HL-60 (cell line): ENCODE data around the gene MT1H.

Source experiments
- CTCF ChIP-seq: IDR thresholded peaks from one replicate; pipeline ENCODE4 v1.5.1; 2011; ENCODE audit warnings: low read length, control low read depth, inconsistent platforms; ENCODE audit not compliant: insufficient read depth
- GABPA ChIP-seq: IDR thresholded peaks from 2 replicates; pipeline ENCODE4 v1.6.1; 2012; ENCODE audit warnings: low read depth
- POLR2AphosphoS5 ChIP-seq: IDR thresholded peaks from 2 replicates; pipeline ENCODE4 v1.6.1; 2012; ENCODE audit warnings: low read depth
- REST ChIP-seq: IDR thresholded peaks from 2 replicates; pipeline ENCODE4 v1.6.1; 2012; ENCODE audit warnings: low read depth; ENCODE audit not compliant: insufficient replicate concordance

- TF ChIP-seq CTCF (no peak), GABPA (no peak), POLR2AphosphoS5 (no peak), REST (no peak)
These were observed 32.8 kb upstream of the MT1H start for GRCh38 chr16:56636616-56637413.
